ENCODE measurements around the gene RAB30. TPM values are rescaled to one million over a fixed set of nuclear protein-coding genes. Genes with fewer than 3 reads are reported as not detected.
A peak's percentile ranks its signal among the peaks of the same experiment; 100 is the strongest.

RAB30 gene
- total RNA-seq, 1 donor from 2014 or later, result 11.2 TPM

DNA sequence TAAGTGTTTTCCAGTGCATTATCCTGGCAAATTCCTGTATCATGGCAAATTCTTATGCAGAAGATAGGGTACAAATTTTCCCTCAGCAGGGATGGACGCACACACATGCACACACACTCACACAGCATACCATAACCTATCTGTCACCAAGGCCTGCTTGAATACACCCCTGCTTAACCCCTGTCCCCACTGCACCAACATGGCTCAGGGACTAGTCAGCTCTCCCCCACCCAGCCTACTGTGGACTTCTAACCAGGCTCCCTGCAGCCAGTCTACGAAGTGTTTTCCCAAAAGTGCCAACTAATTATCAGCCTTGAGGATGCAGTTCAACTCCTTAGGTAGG lies 63.1 kb downstream of the RAB30 start:
- DNase-seq, result no peak

DNA sequence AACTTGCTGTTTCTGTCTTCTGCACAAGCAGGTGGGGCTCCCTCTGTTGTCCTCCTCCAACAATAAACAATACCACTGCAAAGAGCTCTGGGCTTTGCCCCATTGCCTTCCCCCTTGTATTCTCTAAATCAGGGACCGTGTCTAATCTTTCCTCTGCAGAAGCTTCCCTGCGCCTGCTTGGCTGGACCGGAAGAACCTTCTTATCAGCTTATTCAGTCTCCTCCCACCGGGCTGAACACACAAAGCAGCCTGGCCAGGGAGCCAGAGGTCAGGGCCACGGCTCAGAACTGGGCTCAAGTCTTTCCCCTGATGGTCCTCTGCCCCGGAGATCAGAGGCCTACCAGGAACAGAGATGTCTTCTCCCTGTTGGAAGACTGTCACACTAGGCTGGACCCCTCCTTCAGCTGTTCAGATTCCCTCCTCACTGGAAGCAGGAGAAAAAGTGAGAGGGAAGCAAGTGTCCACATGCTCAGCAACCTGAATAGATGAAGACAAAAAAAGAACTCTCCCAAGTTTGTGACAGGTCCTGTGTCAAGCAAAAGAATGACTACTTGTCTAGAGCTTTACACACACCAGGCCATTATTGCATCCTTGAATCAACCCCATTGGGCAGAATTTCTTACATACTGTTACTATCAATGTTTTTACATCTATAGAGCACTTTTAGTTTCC lies 63.7 kb downstream of the RAB30 start:
- DNase-seq, result peak; percentile 88

DNA sequence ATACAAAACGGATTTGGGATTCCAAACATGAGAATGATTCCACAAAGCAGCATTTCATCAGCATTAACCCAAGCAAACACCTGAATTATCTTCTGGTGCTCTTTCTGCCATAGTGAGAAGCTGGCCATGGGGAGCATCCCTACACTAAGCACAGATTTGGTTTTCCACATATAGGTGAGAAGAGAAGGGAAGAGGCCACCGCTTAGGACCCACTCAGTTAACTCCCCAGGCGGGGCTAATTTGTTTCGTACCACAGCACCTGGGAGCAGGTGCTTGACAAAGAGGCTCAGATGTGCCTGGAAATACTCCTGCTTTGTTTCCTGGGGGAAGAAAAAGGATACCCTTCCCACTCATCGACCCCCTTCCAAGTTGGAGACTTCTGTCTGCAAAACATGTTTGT lies 64.2 kb downstream of the RAB30 start:
- no peak for DNase-seq

DNA sequence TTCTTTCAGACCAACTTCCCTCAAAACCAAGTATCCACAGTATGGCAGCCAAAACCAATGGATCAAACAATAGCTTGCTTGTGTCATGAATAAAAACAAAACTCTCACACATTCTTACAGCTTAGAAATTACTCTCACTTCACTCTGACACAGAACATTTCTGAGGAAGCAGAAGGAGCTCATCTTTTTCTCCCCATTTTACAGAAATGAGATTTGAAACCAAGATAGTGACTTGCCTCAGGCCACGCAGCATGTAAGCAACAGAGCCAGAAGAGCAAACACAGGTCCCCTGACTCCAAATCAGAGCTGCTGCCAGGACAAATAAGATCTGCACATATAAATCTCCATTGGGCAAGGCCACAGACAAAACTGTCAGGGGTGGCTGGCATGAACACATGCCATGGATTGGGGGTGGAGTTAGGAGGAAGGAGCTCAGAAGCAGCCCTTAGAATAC lies 64.8 kb downstream of the RAB30 start:
- DNase-seq, result no peak

DNA sequence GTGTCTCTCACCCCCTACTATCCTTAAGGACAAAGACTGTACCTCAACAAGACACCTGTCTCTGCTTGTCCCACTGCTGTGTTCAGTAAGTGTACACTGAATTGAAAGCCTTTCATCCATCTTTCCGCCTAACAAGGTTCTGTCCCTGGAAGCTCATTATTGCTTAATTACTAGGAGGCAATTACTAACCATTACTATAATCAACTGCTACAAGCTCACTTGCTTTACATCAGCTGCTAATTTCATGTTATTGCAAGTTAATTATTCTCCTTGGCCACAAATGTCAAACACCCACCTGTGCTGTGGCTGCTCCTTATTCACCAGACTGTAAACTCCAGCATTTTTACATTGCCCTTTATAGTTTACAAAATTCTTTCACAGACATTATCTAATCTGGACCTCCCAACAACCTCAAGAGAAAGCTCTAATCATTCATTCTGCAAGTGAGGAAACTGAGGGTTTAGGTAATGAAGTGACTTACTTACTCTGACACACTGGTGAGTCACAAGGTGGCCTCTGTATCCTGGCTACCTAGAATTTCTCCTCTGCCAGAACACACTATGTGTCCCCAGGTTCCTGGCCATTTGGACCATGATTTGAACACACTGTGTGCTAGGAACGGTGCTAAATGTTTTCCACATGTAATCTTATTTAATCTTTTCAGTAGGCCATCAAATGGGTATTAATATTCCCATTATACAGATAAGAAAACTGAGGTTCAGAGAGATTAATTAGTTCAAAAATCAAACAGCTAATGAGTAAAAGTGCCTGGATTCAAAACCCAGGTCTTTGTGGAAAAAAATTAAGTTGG lies 66.7 kb downstream of the RAB30 start:
- DNase-seq, result no peak

DNA sequence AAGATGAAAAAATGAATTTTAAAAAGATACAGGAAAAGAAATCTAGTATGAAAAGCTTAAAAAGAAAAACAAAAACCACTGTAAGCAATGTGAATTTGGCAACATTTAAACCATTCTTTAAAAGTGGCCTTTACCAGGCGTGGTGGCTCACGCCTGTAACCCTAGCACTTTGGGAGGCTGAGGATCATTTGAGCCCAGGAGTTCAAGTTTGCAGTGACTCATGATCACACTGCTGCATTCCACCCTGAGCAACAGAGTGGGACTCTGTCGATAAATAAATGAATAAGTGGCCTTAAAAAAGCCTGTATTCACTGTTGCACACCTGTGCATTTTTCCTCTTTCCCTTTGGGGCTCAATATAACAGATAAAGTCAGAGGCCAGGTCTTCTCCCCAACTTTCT lies 69.2 kb downstream of the RAB30 start:
- DNase-seq, result no peak

DNA sequence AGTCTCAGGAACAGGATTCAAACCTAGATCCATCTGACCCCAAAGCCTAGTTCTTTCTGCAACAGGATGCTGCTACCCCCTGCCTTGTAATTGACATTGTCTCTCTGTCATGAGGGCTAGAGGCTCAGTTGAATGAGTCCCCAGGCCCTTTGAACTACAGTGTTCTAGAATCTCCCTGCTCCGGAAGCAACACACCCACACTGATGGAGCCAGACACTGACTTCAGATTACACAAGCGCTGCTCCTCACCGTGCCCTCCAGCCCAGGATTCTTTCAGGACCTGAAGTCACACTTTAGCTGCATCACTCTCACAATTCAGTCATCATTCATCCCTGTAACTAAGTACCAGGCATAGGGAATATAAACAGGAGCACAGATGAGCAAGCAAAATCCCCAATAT lies 69.6 kb downstream of the RAB30 start:
- DNase-seq, result peak; percentile 47

DNA sequence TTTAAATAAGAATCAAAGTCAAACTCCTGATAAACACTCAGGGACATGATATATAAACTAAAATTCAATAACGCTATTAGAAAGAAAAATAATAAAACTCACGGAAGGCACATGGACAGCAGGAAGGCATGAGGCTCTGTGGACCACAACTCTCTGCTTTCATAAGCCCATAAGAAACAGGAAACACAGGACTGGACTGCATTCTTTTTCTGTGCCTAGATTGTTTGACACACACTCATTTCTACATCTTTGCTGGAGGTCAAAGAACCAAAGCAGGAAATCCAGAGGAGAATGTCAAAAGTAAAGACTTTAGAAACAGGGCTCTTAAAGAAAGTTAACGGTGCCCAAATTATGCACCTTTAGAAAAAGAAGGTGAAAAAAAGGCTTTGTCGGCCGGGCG lies 71.3 kb downstream of the RAB30 start:
- peak; percentile 32 for DNase-seq

DNA sequence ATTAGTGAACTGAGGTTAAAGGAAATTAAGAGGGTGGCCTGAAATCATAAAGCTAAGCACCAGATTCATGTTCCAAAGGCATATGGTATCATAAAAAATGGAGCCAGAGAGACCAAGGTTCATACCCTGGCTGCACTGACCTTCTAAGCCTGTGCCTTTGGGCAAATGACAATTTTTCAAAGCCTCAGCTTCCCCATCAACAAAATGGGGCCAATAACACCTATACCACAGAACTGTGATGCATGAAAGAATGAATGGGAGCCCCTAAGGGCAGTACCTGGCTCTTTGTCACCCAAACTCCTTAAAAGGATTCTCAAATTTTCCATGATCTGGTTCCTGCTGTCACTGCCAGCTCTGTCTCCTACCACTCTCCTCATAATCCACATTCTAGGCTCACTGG lies 72.5 kb downstream of the RAB30 start:
- DNase-seq, result no peak

DNA sequence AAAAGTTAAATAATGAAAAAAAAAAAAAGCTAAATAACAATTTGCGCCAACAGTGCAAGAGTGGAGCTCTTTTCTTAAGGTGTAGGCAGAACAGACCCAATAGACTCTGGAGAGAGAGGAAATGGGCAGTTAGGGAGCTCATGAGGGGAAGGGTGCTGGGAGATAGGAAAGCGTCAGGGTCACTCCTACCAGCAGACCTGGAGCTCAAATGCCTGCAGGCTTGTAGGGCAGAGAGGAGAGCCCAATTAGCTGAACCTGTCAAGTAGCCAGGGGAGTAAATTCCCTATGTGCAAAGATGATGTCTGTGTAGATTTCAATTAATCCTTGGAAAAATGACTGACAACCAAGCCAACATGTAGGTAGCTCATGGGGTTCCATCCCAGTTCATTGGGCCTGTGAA lies 73.0 kb downstream of the RAB30 start:
- DNase-seq, result no peak

DNA sequence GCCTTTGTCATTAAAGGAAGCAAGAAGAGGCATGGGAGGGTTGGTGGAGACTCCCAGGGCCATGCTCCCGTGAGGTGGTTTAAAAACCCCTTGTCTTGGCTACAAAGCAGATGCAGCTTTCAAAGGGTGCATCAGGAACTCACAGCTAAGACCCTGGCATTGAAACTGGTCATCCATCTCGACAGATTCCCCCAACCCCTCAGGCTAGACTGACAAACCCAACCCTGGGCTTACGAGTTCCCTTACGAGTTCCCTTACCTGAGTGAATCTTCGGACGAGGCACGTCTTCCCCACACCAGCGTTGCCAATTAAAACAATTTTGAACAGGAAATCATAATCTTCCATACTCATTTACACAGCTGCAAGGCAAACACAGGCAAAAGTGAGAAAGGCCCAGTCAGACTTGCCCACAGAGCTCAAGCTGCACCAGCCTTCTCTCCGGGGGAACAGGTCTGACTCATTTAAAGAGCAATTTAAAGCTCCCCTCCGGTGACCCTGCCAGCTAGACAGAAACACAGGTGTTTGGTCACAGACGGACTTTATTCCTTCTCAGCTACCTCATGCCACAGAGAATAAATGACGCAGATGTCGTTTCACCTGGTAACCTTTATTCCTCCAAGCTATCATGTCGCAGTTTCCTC lies 74.6 kb downstream of the RAB30 start:
- DNase-seq, result peak; percentile 66

DNA sequence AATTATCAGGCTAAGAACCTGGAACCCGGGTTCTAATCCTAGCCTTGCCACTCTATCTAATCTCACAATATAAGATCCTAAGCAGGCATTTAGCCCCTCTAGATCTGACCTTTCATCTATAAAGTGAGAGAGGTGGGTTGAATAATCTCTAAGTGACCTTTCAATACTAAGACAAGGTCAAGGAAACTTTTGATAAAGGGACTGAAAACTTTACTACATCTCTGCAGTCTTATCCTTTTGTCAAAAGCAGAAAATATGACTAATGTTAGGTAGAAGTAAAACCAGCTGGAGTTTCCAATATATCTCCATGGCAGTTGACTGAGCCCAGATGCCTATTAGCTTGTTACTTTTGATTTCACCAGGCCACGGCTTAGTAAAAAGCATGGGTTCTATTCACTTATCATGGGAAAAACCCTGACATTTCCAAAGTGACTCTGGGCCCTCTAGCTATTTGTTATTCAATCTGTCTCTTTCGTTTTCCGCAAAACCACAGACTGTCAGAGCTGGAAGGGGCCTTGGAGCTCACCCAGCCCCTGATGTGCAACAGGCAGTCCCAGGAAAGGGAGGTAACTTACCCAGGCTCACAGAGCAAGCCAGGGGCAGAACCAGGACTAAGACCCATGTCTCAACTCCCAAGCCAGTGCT lies 75.8 kb downstream of the RAB30 start:
- DNase-seq, result no peak

DNA sequence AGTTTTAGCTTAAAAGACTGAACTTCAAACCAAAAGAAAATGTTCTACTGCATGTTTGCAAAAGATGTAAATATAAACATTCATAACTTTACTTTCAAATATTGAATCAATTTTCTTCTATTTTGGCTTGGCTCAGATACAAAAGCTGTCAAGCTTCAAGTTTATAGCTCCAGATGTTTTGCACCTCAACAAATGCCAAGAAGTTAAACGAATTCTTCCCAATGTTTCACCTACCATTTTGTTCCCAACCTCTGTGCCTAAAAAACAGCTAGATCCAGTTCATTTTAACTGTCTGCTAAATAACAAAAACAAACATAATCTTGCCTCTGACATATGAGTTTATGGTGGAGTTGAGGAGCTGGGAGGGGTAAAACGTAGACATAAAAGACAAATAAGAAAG lies 76.5 kb downstream of the RAB30 start:
- no peak for DNase-seq

DNA sequence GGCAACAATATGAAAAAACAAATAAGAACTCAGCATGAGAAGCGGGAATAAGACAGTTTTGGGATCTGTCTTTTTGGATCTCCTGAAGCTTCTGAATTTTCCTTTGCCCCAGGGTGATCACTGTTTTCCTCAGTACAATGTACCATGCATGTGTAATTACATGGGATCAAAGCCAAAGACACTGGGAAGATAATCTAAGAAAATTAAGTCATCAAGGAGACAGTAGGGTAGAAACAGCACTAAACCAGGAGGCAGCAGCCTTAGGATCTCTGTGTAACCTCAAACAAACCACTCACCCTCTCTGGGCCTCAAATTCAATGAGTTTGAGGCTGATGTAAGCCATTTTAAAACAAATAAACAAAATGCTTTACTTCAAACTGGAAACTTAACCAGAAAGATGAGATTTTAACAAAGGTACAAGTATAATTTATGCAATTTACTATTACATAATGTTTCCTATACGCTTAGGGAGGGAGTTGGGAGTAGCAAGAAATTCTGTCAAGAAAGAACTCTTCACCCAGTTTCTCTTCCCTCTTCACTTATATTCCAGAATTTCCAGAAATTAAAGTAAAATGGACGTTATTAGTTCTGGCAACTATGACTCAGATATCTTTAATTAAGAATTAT lies 77.0 kb downstream of the RAB30 start:
- no peak for DNase-seq

DNA sequence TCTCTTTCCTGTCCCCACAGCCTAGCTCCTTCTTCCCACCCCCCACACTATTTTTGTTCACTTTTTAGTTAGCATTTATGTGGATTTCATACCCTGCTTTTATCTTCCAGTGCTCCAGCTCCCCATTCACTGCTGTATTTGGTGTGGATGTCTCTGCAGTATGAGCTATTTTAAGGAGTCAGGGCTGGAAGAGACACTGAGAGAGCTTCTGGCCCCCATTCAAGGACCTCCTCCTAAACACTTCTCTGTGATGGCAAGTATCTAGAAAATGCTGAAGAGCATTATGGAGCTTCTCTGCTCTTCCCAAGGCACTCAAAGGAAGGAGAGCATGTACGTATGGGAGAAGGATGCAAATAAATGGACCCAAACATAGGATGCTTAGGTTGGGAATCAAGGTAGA lies 79.5 kb downstream of the RAB30 start:
- no peak for DNase-seq

DNA sequence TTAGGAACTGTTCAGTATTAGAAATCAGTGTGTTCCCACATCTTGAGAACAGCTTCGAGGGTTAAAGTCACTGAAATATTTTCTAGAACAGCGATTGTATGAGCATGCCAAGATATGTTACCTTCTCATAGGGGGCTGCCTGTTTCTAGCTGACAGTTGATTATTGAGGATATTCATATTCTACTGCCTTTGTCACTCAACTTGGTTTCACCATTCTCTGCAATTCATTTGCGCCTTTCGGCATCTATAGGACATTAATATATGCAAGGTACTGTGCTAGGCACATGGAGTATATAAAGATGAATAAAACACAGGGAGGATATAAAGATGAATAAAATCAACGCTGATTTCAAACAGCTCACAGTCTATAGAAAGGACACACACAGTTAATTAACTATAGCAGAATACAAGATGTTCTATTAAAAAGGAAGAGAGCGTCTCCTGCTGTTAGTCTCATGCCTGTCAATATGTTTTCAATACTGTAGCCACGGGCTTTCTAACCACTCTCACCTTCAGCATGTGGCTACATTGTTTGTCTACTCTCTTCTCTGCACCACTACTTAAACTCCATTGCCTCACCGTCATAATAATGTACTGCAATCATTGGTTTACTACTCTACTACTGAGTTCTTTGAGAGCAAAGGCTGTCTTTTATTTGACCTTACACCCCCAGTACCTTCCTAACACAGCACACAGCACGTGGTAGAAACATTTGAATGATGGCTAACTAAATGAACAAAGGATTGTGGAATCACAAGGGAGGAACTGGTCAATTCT lies 81.9 kb downstream of the RAB30 start:
- no peak for DNase-seq

DNA sequence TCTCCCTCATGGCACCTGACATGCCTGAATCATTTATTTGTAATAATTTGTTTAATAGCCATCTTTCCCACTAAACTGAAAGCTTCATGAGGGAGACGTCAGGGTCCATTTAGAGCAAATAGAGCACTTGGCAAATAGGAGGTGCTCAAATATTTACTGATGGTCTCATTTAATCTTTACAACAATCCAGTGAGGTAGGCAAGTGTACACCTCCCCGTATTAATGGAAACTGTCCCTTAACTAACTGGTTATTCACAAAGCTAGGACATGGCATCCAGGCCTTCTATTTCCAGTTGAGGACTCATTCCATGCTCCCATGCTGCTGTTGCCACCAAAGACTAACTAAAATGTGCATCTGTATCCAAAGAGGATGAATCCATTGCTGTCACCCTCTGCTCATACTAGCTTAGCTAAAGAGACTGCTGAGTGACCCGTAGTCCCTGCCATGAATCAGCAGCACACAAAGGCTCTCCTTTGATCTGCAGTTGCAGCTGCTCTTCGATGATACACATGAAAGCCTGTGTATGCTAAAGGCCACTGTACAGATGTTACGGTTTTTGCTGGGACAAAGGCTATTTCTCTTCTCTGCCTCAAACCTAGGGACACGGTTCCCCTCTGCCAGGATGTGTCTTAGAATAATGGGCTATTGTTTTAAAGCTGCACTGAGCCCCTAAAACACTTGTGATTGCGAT lies 82.6 kb downstream of the RAB30 start:
- DNase-seq, result peak; percentile 24

DNA sequence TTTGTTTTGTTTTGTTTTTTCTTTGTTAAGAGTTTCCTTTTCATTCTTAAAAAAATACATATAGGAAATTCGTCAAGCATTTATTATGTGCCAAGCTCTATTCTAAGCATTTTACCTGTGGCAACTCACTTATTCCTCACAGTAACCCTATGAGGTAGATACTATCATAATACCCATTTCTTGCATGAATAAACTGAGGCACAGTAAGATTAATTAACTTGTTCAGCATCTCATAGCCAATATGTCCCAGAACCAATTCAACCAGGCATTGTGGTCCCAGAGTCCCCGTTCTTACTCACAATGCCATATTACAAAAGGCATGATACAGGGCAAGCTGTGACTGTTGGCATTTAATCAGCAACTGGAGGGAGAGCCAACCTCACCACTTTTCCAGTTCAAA lies 83.7 kb downstream of the RAB30 start:
- DNase-seq, result no peak

DNA sequence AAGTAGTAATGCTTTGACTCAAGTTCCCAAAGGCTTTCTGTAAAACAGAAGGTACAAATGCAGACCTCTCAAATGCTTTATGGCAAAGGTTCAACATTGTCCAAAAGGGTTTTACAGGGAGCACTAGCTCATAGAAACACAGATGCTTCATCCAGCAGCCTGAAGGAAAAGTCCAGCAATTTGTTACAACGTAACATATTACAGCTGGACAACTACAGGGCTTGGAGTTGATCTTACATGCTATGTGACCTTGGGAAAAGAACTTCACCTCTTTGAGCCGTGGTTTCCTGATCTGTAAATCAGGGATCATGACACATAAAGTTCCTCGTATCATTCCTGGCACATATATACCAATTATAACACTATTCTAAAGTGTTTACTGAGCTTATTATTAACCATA lies 85.3 kb downstream of the RAB30 start:
- DNase-seq, result peak; percentile 64

DNA sequence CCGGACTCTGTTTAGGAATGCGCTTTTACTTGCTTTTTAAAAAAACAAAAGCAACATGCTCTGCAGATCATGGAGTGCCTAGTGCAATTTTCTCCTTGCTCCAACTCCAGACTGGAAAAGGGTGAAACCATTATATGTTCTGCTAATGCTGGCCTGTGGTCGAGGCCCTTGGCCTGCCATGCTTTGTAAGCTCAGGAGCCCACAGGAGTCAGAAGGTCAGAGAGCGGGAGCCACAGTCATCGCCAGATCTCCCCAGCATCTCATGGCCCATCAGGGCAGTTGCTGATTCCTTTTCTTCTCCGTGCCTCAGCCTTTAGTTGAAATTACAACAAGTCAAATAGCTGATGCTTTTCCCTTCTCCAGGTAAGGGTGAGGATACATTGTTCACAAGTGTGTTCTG lies 89.8 kb downstream of the RAB30 start:
- no peak for DNase-seq

DNA sequence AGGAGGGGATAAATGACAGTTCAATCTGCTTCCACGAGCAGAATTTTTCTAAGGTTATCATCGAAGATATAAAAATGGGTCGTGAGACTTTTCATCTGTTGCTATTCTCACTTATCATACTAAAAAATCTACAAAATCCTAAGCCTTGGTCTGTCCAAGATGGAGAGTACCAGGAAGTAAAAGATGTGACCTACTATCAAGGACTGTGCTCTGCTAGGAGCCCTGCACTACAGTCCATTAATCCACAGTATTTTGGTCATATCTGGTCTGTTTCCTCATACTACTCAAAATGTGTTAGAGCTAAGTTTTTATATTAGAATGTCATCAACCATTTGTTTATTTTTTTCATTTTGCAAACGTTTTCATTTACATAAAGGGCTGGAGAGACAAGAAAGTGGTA lies 90.8 kb downstream of the RAB30 start:
- no peak for DNase-seq

DNA sequence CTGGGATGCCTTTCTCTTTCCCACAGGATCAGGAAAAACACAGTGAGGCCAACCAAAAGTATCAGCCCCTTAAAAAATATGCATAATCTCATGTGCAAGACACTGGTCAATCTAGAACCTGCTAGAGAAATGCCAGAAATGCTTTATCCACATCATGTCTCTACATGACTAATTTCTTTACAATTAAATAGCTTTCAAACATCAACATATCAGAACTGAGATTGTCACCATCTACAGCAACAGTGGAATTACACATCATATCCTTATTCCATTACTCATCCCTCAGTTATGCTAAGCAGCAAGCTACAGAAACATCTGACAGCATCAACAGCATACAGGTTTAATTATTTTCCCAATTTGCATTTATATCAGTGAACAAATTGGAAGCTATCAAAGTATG lies 91.4 kb downstream of the RAB30 start:
- DNase-seq, result peak; percentile 90

Data from dermis blood vessel endothelial cell (primary cell).